B cell (primary cell): Measurements from ENCODE around the gene SLC12A3.

ENCODE experiments used
- CTCF ChIP-seq: fragments of 200-600 bp; IDR thresholded peaks from one replicate; pipeline ENCODE4 v1.8.0; 2022; ENCODE audit warnings: antibody characterized with exemption, mild to moderate bottlenecking
- EZH2 ChIP-seq: IDR thresholded peaks from 2 replicates; pipeline ENCODE4 v1.6.1; 2012; ENCODE audit warnings: borderline replicate concordance, low read depth, mild to moderate bottlenecking, moderate library complexity, low read length; ENCODE audit not compliant: insufficient read depth, poor library complexity, severe bottlenecking

- no peak for TF ChIP-seq CTCF
- TF ChIP-seq EZH2: no peak
Measured at GRCh38 chr16:56832768-56833167, 32.2 kb upstream of the SLC12A3 start.
